ENCODE data around the gene KCND2.

The KCND2 gene

GRCh38 chr7:120304674-120305073, 31.7 kb downstream of the KCND2 start:
- no peak for DNase-seq (ENCODE audit: low read depth)
- TF ChIP-seq CTCF (IDR thresholded peaks at IDR 0.05; ENCODE audit: control insufficient read depth, extremely low read depth, insufficient read depth): no peak

GRCh38 chr7:120307991-120308545, 35.1 kb downstream of the KCND2 start:
- H3K4me3 ChIP-seq (ENCODE audit: low read depth, low read length): no peak overlapping the region
- DNase-seq (ENCODE audit: low read depth): peak; percentile 30
- TF ChIP-seq CTCF (IDR thresholded peaks at IDR 0.05; ENCODE audit: control insufficient read depth, extremely low read depth, insufficient read depth): no peak

More at GRCh38 chr7:120304674-120305073, 31.7 kb downstream of the KCND2 start:
- no peak overlapping the region for H3K4me3 ChIP-seq (ENCODE audit: low read depth, low read length)

- no peak for TF ChIP-seq CTCF (IDR thresholded peaks at IDR 0.05; ENCODE audit: control insufficient read depth, extremely low read depth, insufficient read depth)
- no peak for DNase-seq (ENCODE audit: low read depth)
- no peak overlapping the region for H3K4me3 ChIP-seq (ENCODE audit: low read depth, low read length)
Observed at GRCh38 chr7:120311028-120311788, 38.2 kb downstream of the KCND2 start.

- no peak for DNase-seq (ENCODE audit: low read depth)
- no peak for TF ChIP-seq CTCF (IDR thresholded peaks at IDR 0.05; ENCODE audit: control insufficient read depth, extremely low read depth, insufficient read depth)
- no peak overlapping the region for H3K4me3 ChIP-seq (ENCODE audit: low read depth, low read length)
Observed at GRCh38 chr7:120320218-120320961, 47.4 kb downstream of the KCND2 start.

GRCh38 chr7:120327054-120327453, 54.1 kb downstream of the KCND2 start:
- H3K4me3 ChIP-seq (ENCODE audit: low read depth, low read length): no peak overlapping the region
- DNase-seq (ENCODE audit: low read depth): no peak
- TF ChIP-seq CTCF (IDR thresholded peaks at IDR 0.05; ENCODE audit: control insufficient read depth, extremely low read depth, insufficient read depth): no peak

GRCh38 chr7:120332433-120332832, 59.5 kb downstream of the KCND2 start:
- no peak for TF ChIP-seq CTCF (IDR thresholded peaks at IDR 0.05; ENCODE audit: control insufficient read depth, extremely low read depth, insufficient read depth)
- no peak overlapping the region for H3K4me3 ChIP-seq (ENCODE audit: low read depth, low read length)
- DNase-seq (ENCODE audit: low read depth): no peak

All from LNCaP clone FGC (cell line).